ENCODE measurements around the gene CCL19. TPM values are rescaled to one million over a fixed set of nuclear protein-coding genes. Genes with fewer than 3 reads are reported as not detected.

The CCL19 gene
- total and polyA plus RNA-seq, 2 experiments from 2014 or later: not detected

DNA sequence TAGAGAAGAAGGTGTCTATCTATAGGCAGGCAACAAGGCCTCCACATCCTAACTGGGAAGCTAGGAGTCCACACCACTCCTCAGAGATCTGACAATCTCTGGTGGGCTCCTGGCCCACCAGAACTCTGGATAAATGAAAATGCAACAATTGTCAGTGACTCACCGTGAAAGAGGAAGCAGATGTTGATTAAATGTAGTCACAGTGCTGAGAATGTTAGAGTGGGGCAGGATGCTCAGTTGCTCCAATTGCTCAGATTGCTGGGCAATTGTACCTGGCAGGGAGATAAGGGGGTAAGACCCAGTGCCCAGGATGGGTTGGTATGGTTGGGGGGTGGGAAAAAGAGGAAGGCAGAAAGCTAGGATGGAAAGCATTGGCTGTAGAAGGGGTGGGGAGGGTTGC lies 4.3 kb downstream of the CCL19 start:
- H3K9me3 Mint-ChIP-seq: no peaks in the 10 kb centered on the region
- no peak for ATAC-seq

More for the DNA sequence above, 4.3 kb downstream of the CCL19 start:
- Histone ChIP-seq H3F3A (replicated peaks; ENCODE audit: low read depth) (no peaks in the 10 kb centered on the region), H3K4me3 (no peak overlapping the region), H3K27me3 (ENCODE audit: insufficient read depth) (no peaks in the 10 kb centered on the region), H3K36me3 (ENCODE audit: insufficient read depth) (no peaks in the 10 kb centered on the region), H3K79me2 (replicated peaks; ENCODE audit: insufficient read depth) (no peaks in the 10 kb centered on the region), H3K9me2 (ENCODE audit: insufficient read depth) (no peaks in the 10 kb centered on the region), H4K20me1 (replicated peaks; ENCODE audit: insufficient read depth) (no peaks in the 10 kb centered on the region), H2AFZ (no peak overlapping the region), H3K27ac (ENCODE audit: low read depth) (no peak overlapping the region), H3K4me1 (ENCODE audit: insufficient read depth) (peaks cover 10% of the 10 kb centered on the region), H3K4me2 (peak overlapping the region; percentile 45; the same call in 1 of the 2 replicates)
- DNase-seq (ENCODE audit: low spot score): no peak
- peaks cover 14% of the 10 kb centered on the region for H3K4me1 Mint-ChIP-seq
- no peaks in the 10 kb centered on the region for H3K36me3 Mint-ChIP-seq (ENCODE audit: low read depth)
- H3K27ac Mint-ChIP-seq: no peak overlapping the region
- peaks cover 6% of the 10 kb centered on the region for H3K27me3 Mint-ChIP-seq (ENCODE audit: insufficient read depth, low read depth, poor library complexity)
- no peak overlapping the region for H3K4me3 Mint-ChIP-seq
- TF ChIP-seq ZNF331 (CRISPR knock-in tag; IDR thresholded peaks at IDR 0.05; ENCODE audit: low read depth) (no peak), CREB1 (CRISPR knock-in tag; IDR thresholded peaks at IDR 0.05; ENCODE audit: low read depth) (no peak), JUNB (IDR thresholded peaks at IDR 0.05; ENCODE audit: unreplicated experiment) (no peak), EZH2 (IDR thresholded peaks at IDR 0.05; ENCODE audit: low read depth, unreplicated experiment) (no peak), ZNF114 (CRISPR knock-in tag; IDR thresholded peaks at IDR 0.05) (no peak), EZH2phosphoT487 (IDR thresholded peaks at IDR 0.05; ENCODE audit: unreplicated experiment) (no peak)
- TF ChIP-seq, protein P1, sequence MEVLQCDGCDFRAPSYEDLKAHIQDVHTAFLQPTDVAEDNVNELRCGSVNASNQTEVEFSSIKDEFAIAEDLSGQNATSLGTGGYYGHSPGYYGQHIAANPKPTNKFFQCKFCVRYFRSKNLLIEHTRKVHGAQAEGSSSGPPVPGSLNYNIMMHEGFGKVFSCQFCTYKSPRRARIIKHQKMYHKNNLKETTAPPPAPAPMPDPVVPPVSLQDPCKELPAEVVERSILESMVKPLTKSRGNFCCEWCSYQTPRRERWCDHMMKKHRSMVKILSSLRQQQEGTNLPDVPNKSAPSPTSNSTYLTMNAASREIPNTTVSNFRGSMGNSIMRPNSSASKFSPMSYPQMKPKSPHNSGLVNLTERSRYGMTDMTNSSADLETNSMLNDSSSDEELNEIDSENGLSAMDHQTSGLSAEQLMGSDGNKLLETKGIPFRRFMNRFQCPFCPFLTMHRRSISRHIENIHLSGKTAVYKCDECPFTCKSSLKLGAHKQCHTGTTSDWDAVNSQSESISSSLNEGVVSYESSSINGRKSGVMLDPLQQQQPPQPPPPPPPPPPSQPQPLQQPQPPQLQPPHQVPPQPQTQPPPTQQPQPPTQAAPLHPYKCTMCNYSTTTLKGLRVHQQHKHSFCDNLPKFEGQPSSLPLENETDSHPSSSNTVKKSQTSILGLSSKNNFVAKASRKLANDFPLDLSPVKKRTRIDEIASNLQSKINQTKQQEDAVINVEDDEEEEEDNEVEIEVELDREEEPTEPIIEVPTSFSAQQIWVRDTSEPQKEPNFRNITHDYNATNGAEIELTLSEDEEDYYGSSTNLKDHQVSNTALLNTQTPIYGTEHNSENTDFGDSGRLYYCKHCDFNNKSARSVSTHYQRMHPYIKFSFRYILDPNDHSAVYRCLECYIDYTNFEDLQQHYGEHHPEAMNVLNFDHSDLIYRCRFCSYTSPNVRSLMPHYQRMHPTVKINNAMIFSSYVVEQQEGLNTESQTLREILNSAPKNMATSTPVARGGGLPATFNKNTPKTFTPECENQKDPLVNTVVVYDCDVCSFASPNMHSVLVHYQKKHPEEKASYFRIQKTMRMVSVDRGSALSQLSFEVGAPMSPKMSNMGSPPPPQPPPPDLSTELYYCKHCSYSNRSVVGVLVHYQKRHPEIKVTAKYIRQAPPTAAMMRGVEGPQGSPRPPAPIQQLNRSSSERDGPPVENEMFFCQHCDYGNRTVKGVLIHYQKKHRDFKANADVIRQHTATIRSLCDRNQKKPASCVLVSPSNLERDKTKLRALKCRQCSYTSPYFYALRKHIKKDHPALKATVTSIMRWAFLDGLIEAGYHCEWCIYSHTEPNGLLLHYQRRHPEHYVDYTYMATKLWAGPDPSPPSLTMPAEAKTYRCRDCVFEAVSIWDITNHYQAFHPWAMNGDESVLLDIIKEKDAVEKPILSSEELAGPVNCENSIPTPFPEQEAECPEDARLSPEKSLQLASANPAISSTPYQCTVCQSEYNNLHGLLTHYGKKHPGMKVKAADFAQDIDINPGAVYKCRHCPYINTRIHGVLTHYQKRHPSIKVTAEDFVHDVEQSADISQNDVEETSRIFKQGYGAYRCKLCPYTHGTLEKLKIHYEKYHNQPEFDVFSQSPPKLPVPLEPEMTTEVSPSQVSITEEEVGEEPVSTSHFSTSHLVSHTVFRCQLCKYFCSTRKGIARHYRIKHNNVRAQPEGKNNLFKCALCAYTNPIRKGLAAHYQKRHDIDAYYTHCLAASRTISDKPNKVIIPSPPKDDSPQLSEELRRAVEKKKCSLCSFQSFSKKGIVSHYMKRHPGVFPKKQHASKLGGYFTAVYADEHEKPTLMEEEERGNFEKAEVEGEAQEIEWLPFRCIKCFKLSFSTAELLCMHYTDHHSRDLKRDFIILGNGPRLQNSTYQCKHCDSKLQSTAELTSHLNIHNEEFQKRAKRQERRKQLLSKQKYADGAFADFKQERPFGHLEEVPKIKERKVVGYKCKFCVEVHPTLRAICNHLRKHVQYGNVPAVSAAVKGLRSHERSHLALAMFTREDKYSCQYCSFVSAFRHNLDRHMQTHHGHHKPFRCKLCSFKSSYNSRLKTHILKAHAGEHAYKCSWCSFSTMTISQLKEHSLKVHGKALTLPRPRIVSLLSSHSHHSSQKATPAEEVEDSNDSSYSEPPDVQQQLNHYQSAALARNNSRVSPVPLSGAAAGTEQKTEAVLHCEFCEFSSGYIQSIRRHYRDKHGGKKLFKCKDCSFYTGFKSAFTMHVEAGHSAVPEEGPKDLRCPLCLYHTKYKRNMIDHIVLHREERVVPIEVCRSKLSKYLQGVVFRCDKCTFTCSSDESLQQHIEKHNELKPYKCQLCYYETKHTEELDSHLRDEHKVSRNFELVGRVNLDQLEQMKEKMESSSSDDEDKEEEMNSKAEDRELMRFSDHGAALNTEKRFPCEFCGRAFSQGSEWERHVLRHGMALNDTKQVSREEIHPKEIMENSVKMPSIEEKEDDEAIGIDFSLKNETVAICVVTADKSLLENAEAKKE (CRISPR knock-in tag; IDR thresholded peaks at IDR 0.05): no peak
- TF ChIP-seq, protein P2, sequence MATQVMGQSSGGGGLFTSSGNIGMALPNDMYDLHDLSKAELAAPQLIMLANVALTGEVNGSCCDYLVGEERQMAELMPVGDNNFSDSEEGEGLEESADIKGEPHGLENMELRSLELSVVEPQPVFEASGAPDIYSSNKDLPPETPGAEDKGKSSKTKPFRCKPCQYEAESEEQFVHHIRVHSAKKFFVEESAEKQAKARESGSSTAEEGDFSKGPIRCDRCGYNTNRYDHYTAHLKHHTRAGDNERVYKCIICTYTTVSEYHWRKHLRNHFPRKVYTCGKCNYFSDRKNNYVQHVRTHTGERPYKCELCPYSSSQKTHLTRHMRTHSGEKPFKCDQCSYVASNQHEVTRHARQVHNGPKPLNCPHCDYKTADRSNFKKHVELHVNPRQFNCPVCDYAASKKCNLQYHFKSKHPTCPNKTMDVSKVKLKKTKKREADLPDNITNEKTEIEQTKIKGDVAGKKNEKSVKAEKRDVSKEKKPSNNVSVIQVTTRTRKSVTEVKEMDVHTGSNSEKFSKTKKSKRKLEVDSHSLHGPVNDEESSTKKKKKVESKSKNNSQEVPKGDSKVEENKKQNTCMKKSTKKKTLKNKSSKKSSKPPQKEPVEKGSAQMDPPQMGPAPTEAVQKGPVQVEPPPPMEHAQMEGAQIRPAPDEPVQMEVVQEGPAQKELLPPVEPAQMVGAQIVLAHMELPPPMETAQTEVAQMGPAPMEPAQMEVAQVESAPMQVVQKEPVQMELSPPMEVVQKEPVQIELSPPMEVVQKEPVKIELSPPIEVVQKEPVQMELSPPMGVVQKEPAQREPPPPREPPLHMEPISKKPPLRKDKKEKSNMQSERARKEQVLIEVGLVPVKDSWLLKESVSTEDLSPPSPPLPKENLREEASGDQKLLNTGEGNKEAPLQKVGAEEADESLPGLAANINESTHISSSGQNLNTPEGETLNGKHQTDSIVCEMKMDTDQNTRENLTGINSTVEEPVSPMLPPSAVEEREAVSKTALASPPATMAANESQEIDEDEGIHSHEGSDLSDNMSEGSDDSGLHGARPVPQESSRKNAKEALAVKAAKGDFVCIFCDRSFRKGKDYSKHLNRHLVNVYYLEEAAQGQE (IDR thresholded peaks at IDR 0.05; ENCODE audit: unreplicated experiment): no peak

Data from GM23338 (cell line).